Measurements from ENCODE around the gene HDAC7.

HDAC7 gene

DNA sequence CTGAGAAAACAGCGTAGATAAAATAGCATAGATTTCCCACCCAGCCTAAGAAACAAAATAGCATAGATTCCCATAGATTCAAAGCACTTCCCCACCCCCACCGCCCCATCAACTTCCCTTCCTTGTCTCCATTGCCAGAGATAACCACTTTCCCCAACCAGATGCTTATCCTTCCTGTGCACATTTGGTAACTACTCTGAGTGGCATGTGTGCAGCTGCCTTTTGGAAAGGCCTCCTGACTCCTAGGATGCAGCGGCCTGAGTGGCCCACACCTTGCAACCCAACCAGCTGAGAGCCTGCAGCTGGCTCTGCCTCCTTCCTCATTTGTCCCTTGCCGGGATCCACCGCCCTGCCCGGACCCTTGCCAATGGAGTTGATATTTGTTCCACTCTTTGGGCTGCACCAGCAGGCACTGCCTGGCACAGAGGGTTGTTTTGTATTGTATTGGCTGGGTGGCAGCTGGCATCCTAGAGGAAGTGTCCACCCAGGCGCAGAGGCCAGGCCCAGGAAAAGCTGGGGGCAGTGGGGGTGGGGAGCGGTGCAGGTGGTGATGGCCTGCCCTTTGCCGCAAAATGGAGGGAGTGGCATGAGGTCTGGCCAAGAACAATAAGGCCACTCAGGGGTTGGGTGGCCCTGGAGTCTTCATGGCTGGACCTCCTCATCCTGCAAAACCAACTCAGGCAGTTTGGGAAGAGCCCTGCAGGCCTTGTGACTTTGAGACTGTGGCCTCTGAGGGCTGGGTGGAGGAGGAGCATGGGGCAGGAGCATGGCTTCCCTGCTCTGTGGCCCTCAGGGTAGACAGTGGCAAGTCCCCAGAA is 41.8 kb downstream of the HDAC7 start:
- peak; percentile 99 for DNase-seq (ENCODE audit: low spot score)

DNA sequence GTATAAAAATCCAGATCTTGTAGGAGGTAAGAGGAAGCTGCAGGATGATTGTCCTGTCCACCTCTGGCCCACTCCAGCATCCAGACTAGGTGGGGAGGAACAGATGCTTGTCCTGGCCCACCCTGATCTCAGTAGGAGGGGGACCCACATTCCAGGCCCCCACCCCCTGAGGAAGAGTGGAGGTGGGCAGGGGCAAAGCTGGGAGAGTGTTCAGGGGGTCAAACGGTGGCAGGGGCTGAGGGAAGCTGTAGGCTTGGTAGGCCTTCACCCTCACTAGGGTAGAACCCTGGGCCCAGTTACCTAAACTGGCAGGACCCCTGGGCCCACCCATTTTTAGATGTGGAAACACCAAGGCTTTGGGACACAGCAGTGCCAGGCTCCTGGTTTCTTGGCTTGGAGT is 42.6 kb downstream of the HDAC7 start:
- no peak for DNase-seq (ENCODE audit: low spot score)

DNA sequence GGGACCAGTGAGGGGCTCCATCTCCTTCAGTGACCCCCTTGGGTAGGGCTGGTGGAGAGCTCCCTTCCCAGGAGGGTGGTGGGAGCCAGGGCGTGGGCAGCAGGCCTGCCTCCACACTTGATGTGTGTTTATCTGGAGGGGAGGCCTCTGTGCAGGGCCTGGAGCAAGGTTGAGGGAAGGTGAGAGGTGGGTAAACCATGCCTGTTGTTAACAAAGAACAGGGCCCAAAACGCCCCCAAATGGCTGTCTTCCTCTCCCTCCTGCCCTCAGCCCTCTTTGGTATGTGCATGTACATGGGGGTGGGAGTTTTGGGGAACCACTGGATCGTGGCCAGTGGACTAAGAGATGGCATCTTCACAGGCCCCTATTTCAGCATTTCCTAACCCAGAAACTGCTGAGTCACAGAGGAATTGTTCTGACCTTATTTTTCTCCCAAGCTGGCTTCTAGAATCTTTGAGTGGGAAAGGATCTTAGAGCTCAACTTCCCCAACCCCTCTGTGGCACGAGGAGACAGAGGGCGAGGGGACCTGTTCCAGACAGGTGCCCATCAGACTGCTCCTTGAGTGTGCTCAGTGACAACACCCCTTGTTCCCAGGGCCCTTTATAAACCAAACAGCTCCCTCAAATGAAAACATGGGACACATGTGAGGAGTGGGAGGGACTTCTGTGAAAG is 43.1 kb downstream of the HDAC7 start:
- no peak for DNase-seq (ENCODE audit: low spot score)

DNA sequence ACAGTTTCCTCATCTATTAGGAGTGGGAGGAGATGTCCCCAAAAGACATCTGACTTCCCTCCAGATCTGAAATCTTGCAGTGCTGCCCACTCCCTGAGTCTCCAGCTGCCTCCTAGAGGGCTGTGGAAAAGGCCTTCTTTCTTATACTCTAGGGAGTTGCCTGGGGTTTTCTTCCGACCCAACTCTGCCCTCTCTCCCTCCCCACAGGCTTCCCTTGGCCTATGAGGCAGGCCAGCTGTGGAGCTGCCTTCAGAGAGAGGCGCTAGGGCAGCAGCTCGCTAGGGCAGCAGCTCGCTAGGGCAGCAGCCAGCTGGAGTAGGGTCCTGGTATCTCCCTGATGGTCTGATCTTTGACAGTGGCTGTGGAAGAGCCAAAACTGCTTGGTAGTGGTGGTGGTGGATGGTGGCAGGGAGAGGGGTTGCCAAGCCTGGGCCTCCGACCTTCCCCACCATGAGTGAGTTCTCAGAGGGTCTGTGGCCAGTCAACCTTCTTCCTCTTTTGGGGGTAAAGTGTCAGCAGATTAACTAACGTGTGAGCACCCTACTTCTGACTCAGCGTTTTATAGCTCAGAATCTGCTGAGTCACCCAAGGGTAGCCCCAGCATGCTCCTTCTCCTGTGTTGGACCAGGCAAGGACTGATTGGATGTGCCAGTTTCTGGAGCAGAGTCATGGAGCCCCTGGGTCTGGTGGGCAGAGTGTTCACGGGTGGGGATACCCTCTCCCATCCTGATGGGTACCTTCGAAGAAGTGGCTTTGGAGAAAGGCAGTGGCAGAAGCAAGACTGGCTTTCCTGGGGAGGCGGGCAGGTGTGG is 44.4 kb downstream of the HDAC7 start:
- peak; percentile 84 for DNase-seq (ENCODE audit: low spot score)

DNA sequence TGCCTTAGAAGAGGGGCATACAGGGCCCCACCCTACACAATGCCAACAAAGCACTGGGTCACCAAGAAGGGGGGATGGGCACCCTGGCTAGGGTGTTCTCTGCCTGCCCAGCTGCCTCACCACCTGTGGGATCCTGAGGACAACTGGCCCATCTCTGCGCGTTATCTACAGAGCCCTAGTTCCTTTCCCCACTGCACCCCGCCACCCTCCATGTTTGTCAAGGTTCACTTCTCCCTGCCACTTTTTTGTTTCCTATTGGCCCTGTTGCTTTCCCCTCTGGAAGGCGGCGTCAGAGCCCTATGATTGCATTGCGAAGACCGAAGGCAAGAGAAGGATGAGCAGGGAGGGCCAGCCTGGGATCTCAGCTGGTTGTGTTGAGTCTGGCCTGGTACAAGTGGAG is 45.0 kb downstream of the HDAC7 start:
- DNase-seq (ENCODE audit: low spot score): no peak

DNA sequence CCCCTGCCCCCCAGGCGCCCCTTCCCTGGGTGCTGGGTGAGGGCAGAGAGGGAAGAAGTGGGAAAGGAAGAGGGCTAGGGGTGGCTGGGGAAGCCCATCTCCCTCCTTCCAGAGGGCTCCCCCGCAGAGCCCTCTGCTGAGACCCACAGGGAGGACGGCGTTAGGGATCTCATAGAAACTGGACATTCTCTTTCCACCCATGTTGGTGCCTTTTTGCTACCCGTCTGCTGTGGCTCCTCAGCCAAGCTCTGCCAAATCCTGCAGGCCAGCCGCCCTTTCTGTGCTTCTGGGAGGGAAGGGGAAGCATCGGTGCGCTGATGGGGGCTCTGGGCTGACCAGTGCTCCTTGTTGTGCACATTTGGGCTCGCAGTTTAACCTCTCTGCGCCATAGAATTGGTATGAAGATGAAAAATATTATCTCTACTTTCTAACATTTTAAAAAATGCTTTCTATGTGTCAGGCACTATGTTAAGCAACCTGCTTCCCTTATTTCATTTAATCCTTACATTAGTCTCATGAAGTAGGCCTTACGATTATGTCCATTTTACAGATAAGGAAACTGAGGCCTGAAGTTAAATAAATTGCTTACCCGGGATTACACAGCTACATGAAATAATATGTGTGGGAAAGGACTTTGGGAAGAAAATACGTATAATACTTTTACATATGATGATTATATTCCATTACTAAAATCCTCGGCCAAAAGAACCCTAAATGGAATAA is 45.7 kb downstream of the HDAC7 start:
- no peak for DNase-seq (ENCODE audit: low spot score)

DNA sequence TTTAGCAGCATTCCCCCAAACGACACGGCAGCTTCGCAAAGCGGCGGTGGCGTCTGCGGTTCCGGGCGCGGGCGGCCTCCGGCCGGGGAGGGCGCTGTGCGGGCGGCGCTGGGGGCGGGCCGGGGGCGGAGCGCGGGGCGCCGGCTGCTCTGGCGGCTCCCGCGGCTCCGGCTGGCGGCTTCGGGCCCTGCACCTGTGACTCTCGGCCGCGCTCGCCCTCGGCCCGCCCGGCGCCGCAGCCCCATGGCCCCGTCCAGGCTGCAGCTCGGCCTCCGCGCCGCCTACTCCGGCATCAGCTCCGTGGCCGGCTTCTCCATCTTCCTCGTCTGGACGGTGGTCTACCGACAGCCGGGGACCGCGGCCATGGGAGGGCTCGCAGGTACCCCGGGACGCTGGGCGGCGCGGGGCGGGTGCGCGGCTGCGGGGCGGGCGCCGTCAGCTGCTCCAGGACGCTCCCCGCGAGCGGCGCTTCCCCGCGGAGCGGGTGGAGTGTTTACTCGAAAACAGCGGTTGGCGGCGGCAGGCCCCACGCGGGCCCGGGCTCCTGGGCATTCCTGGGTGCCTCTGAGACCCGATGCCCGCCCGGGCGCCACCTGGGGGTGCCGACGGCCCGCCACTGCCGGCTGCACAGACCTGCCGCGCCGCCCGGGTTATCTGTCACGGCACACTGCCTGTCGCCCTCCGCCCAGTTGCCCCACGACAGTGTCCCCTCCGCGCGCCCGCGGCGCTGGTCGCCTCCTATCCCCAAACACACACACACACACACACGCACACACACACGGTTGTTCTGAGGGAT is 46.4 kb downstream of the HDAC7 start, which contains the start of gene SLC48A1:
Gene SLC48A1 (plus strand): TSS at position 177 of the 796 bp plus-strand sequence. CDS start 67 bp downstream, at position 244.
- DNase-seq (ENCODE audit: low spot score): peak; percentile 78

DNA sequence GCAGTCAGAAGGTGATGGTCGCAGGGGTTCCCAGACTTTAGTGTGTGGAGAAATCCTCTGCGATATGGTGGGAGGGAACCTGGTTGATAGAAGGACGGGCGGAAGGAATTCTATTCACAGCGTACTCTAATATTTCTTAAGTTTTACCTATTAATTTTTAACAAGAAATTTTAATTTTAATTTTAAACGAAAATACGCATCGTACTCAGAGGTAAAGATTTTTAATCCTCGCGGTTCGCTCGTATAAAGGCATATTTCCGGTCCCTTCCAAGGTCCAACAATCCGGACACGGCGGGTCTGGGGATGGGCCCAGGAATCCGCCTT is 47.0 kb downstream of the HDAC7 start:
- DNase-seq (ENCODE audit: low spot score): no peak

DNA sequence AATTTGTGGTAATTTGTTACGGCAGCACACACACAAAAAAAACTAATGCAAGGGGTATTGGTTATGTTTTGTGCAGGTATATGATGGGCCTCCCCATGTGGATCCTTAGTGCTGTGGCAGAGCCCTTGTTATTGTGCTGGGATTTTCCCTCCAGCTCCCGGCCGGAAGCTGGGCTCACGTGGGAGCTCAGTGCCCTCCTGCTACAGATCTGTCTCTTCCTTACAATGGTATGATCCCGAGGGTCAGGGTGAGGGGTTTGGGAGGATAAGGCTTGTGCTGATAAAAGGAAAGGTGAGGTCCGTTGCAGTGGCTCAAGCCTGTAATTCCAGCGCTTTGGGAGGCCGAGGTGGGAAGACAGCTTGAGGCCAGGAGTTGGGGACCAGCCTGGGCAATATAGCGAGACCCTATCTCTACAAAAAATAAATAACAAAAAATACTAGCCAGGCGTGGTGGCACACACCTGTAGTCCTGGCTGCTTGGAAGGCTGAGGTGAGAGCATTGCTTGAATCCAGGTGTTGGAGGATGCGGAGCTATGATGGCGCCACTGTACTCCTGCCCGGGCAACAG is 47.5 kb downstream of the HDAC7 start:
- DNase-seq (ENCODE audit: low spot score): peak; percentile 65

DNA sequence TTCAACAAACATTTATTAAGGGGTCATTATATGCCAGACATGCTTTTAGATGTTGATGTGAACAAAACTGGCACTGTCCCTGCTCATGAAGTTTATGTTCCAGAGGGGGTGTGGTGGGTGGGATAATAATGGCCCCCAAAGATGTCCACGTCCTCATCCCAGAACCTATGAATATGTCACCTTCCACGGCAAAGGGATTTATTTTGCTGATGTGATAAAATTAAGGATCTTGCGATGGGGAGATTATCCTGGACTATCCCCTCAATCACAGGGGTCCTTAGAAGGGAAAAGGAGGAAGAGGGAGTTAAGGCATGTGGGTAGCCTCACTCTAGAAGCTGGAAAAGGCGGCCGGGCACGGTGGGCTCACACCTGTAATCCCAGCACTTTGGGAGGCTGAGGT is 48.4 kb downstream of the HDAC7 start:
- no peak for DNase-seq (ENCODE audit: low spot score)

DNA sequence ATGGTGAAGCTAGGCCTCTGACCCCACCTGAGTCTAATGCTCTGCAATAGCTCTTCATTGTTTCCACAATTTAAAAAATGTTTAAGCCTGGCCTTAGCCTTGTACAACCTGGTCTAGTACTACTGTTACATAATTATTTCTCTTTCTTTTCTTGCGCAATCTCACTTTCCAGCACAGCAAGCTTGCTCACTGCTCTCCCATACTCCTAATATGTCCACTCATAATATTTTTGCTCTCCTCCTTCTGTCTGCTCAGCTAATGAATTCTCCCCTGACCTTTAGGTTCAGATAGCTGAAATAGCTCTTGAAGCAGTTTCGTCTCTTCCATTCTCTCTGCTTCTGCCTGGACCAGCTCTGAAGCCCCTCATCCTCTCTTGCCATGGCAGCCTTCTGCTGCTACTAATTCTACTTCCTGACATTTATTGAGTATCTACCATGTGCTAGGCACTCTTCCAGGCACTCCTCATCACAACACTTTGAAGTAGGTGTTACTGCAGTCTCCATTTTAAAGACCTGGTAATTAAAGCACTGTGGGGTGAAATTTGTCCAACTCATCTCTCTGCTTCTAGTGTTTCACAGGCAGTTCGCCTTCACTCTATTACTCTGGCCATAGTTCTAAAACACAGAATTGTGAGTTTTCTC is 49.5 kb downstream of the HDAC7 start:
- no peak for DNase-seq (ENCODE audit: low spot score)

DNA sequence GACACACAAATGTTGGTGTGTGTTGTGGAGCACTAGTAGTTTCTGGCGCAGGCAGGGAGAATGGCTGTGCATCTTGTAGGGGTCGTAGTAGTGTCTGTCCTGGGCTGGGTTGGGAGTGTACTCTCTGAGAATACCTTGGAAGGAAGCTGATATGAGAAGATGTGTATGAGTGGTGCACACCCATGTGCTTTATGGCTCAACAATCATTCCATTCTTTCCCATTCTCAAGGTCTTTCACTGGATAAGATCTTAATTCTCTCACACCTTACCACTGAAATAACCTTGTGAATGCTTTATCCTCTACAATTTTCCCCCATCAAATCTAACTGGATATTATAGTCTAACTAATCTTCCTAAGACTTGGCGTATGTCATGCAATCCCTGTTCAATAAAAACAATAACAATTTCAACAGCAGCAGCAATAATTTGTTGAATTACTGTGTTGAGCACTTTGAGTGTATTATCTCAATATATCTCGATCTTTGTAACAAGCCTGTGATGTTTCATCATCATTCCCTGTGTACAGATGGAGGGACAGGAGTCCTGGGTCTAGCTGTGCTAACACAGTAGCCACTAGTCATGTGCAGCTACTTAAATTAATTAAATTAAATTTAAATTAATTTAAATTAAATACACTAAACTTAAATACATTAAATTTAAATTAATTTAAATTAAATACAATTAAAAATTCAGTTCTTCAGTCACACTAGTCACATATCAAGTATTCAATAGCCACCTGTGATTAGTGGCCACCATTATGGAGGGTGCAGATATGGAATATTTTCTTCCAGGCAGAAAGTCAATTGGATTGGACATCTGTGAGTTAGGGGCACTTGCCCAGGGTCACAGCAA is 50.2 kb downstream of the HDAC7 start:
- no peak for DNase-seq (ENCODE audit: low spot score)

DNA sequence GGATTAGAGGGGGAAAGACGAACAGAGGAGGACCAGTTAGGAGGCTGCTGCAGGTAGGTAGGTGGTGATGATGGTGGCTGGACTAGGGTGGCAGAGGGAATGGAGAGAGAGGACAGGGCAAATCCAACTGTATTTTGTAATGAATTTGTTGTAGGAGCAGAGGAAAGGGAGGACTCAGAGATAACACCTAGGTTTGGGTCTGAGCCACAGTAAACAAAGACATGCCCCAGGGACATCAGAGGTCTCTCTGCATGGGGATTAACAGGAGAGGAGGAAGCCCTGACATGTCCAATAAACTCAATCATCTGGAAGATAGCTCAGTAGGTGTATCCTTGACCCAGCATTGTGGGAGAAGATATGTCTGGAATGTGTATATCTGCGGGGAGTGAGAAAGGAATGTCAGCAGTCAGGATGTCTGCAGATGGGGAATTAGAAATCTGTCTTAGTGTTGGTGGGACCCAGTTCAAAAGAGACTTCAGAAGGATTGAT is 51.3 kb downstream of the HDAC7 start:
- no peak for DNase-seq (ENCODE audit: low spot score)

DNA sequence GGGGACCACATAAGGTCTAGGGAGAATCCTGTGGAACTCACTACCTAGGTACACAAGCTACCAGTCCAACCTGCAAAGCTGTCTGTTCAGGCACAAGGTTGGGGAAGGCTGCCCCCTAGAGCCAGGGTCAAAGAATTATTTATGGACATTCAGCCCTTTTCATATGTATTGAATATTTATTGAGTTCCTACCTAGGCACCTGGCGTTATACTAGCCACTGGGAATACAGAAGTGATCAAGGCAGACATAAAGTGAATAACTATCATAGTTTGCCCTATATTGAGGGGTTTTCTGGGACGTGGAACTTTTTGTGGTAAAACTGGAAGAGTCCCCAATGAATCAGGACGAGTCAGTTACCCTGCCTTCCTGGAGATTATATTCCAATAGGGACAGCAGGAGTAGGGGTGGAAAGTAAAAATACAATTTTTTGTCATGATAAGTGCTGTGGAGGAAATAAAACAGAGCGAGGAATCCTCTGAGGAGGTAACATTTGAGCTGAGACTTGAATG is 52.4 kb downstream of the HDAC7 start:
- peak; percentile 72 for DNase-seq (ENCODE audit: low spot score)

DNA sequence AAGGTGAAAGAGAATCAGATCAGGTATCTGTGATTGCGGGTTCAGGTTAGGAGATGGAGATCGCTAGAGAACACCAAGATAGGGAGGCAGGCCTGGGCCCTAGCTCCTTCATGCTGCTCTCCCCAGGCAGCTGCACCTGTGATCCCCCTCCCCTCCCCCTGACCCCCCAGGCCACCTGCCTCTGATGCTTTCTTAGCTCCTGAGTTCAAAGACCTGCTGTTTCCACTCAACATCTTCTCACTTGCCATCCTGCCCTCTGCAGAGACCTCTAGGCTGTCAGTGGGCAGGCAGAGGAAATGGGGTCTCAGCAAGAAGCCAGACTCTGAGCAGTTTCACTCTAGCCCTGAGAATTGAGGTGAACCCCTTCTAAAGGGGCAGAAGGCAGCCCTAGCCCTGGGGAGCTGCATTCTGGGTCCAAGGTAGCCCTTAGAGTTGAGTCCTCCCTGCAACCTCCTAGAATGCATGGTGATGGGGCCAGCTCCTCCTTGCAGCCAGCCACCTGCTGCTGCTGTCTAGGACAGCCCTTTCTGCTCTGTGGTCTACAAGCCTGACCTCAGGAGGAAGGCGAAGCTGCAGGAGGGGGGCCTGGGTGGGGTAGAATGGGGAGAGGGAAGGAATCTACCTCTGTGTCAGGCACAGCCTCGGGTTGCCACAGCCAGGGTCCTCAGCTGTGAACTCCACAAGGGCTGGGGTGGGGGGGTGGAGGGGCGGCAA is 53.0 kb downstream of the HDAC7 start:
- DNase-seq (ENCODE audit: low spot score): no peak

DNA sequence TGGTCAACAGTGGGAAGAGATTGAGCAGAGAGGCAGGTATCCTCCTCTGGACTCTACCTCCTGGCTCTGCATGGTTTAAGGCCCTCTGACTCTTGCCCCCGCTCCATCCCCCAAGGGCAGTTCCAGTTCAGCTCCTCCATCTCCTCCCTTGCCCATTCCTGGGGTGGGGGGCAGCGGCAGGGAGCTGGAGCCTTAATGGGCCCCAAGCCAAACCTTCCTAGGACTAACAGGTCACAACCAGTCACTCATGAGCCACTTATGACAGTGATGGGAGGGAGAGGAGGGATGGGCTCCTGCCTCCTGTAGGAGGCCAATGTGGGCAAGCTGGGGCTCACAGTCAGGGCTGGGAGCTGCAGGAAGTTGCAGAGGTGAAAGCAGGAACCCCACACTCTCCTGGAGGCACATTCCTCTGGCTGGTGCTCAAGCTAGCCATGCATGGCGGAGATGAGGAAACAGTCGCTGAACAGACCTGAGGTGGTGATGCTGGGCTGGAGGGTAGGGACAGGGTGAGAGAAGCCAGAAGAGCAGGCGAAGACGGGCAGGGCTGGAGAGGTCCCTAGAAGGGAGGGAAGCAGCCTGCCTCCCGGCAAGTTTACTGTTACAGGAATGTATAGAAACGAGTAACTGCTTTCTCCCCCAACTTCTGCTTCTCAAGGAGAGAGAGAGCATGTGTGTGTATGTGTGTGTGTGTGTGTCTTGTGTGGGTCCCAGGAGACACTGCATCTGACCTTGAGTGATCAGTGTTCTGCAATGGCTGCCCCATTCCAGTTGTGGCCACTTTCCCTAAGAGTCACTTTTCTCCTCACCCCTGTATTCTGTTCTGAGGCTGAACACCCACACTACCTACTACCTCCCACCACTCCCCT is 56.0 kb downstream of the HDAC7 start:
- no peak for DNase-seq (ENCODE audit: low spot score)

DNA sequence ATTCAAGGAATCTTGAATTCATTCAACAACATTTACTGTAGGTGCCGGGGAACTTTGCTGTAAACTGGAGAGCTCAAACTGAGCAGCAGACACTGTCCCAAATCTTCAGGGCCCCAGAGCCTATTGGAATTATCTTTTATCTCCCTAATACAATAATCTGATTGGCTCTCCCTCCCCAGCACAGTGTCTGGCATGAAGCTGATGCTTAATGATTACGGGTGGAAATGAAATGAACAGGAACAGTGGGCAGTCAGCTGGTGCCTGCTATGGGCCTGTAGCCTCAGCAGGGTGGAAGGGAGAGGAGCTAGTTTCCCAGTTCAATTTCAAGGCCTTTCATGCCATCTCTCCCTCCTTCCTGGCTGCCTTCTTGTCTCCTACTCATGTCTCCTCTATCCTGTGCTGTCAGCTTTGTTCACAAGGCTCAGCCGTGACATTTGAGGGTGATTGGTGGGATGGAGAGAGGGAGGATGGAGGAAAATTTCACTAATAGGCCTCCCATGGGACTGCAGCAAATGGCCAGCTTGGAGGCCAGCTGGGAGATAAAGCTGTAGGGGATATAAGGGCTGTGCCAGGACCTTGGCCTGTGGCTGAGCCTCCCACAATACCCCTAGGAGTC is 56.7 kb downstream of the HDAC7 start:
- DNase-seq (ENCODE audit: low spot score): no peak
